Right hindlimb (tissue), 1 donor: ENCODE results near the gene OTOF.

Experiments used
- DNase-seq: peaks from one replicate; pipeline ENCODE4 v3.0.0-alpha.2; 2018

OTOF gene

DNA sequence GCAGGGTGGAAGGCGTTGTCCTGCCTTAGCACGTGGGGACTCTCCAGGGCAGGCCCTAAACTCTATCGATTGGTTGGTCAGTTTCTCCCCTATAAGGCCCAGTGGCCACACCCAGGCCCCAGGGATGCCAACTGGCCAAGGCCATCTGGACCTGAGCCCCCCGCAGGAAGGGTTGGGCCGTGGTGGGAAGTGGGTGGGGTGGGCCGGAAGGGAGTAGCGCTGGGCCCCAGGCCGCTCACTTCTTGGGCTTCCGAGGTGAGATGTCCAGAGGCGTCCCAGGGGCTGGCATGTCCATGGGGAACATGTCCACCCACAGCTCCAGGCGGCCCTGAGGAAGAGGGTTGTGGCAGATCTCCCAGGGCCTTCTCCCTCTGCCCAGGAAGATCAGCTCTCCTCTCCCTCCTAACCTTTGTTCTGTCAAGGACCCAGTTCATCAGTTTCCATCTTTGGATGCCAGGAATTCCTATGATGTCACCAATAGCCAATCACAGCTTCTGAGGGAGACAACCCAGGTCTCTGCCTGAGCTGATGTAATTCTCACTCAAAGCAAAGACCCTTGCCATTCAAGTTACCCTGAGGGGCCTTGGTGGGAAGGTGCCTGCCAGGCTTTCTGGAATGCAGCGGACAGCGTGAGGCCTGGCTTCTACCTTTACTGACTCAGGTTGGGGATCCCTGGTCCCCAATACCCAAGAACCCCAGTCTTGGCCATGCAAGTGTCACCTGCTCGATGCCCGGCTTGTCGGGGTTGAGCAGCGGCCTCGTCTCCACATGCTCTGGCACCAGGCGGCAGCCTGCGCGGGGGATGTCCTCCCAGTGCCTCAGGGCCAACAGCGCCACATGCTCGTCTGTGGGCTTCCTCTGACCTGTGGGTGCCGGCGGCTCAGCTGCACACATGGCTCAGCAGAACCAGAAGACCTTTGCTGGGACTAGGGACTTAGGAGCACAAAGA lies 14.4 kb downstream of the OTOF start:
- peak; percentile 18 for DNase-seq

DNA sequence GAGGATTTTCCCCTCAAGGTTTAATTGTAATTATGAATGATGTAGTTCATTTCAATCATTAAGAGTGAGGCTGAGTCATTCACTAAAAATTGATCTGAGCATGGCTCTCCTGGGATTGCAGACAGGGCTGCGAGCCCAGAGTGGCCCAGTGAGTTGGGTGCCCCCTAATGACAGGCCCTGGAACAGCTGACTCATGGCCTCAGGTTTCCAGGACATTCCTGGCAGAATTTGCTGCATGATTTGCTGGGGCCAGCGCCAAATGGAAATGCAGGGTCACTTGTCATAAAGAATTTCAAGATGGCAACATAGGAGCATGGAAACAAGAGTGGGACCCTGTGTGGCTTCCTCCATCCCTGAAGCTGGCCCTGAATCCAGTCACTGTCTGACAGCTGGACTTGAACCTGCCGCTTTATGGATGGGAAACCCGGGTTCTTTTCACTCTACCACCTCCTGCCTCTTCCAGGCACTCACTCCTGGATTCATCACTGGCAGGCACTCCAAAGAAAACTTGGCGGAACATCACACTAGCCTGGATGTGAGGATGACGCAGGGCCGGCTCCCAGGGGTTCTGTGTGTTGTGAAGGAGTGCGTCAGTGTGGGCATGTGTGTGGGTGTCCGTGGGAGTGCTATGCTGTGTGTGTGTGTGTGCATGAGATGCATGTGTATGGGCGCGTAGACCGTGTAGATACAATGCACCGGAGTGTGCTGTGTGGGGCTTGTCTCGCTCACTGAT lies 15.2 kb downstream of the OTOF start:
- DNase-seq: peak; percentile 42

DNA sequence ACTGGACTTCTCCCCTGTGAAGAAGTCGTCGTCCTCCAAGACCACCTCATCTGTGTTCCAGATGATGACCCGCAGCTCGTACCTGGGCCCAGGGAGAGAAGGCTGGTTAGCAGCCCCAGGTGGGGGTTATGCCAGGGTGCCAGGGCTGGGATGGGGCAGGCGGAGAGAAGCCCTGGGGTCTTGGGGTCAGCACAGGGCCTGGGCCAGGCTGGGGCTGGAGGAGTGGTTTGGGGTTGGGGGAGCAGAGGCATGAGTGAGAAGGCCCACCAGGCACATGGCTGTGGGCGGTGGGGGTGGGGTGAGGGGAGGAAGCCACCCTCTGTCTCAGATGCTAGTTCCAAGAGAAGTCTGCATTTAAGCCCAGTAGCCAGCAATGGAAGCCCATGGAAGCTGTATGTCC lies 15.8 kb downstream of the OTOF start:
- DNase-seq: peak; percentile 9

DNA sequence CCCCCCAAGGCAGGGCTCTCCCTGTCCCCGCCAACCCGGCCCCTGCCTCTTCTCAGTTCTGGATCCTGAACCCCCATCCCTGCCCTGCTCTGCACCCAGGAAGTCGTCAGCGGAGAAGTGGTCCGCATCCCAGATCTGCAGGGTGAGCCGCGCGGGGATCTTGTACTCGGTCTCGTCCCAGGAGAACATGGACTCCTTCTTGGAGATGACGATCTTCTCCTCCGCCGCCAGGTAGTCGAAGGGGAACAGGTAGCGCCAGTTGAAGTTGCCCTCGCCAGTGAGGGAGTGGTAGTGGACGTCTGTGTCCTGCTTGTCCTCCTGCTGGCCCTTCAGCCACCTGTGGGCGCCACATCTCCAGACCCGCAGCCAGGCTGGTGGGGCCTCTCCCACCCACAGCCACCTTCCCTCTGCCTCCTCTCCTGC lies 16.3 kb downstream of the OTOF start:
- peak; percentile 8 for DNase-seq

DNA sequence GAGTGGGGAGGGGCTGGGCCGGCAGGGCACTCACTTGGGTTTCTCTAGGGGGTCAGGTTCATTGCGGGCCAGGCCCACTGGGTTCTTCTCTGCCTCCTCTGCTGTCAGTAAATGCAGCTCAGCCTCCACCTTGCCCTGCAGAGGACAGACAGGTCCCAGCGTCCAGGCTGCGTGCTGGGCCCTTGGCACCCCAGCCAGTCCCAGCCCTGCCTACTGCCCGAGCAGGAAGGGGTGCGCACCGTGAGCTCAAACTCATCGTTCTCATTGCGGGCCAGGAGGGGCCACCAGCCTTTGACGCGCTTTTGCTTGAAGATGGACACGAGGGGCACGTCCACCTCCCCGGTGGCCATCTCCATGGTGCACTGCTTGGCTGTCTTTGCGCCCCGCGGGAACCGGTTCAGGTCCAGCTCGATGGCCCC lies 17.3 kb downstream of the OTOF start:
- peak; percentile 10 for DNase-seq

DNA sequence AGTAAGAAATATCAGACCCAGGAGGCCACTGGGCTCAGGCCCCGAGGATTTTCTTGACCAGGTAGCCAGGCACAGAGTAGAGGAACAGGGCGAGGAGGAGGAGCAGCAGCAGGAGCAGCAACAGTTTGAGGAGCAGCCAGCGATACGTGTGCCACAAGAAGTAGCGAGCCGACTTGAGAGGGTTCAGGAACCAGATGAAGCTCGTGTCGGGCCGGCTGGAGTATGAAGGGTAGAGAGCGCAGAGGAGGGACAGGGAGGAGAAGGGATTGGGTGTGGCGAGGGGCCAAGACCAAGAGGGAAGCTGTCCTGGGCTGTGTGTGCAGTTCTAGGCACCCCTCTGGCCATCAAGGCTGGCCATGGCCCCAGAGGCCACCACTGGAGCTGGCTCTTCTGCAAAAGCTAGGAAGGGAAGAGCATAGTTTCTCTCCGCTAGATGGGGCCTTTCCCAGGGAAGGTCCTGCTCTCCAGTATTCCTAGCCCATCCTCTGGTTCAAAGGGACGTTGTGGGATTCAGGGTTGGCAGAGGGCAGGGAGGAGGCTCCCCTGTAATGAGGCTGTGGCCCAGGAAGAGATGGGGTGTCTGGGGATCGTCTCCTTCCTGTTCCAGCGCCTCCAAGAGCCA lies 17.8 kb downstream of the OTOF start:
- DNase-seq: peak; percentile 11

DNA sequence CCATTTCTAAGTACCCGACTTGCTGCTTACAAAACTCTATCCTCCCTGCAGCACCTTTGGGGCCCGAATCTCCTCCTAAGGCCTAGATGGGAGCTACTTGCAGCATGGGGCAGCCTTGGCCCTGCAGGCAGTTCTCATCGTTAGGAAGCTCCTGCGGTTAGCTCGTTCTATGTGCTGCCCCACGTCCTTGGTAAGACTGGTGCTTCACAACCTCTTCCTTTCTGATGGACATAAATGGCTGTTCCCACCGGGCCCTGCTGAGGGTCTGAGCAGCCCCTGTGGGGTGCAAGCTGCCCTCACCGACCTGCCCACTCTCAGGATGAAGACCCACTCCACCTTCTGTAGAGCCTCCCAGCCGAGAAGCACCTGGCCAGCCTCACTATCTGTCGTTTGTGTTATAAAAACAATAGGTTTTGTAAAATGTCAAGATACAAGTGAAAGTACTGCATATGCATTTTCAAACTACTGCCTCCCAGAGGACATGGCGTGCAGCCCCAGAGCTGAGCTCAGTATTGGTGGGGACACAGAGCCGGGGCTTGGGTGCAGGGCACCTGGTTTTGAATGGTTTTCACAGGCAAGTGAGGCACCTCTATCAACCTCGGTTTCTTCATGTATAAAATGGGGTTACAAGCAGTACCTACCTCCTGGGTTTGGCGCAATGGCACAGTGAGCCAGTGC lies 19.4 kb downstream of the OTOF start:
- peak; percentile 4 for DNase-seq

DNA sequence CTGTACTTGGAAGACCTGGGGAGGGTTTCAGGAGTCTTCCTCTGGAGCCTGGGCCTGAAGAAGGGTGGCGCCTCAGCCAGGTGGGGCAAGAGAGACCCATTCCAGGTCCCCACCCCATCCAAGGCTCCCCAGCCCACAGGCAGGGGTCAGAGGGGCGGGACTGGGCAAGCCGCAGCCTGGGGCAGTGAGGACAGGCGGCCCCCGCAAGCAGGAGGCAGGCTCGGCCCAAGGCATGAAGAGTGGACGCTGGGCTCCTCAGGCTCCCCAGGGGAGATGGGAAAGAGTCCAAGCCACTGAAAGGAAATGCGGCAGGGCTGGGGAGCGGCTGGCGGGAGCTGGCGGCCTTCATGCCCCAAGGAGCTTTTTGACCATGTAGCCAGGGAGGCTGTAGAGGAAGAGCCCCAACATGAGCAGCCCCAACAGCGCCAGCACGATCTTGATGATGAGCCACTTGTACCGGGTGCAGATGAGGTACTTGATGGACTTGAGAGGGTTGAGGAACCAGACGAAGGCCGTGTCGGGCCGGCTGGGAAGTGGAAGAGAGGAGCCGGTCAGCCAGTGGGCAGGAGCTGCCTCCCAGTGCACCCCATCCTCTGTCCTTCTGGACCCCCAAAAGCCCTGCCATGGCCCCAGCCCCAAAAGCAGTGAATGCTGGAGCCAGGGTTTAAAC lies 20.1 kb downstream of the OTOF start:
- peak; percentile 22 for DNase-seq

DNA sequence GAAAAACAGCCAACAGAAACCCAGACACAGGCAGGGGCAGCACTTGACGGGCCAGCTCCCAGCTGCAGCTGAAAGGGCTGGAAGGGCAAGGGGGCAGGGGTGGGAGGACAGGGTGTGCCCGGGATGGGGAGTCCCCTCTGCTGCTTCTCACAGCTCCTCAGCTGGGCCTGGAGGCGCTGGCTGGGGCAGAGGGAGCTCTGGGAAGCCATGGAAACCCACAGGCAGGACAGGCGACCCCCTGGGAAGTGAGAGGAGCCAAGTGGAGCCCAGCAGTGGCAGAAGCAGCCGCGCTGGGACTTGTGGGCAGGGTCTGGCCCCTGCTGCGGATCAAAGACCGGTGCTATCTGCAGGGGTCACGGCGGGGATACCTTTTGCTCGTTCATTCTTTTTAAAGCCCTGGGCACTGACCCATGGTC lies 20.7 kb downstream of the OTOF start:
- DNase-seq: peak; percentile 15

DNA sequence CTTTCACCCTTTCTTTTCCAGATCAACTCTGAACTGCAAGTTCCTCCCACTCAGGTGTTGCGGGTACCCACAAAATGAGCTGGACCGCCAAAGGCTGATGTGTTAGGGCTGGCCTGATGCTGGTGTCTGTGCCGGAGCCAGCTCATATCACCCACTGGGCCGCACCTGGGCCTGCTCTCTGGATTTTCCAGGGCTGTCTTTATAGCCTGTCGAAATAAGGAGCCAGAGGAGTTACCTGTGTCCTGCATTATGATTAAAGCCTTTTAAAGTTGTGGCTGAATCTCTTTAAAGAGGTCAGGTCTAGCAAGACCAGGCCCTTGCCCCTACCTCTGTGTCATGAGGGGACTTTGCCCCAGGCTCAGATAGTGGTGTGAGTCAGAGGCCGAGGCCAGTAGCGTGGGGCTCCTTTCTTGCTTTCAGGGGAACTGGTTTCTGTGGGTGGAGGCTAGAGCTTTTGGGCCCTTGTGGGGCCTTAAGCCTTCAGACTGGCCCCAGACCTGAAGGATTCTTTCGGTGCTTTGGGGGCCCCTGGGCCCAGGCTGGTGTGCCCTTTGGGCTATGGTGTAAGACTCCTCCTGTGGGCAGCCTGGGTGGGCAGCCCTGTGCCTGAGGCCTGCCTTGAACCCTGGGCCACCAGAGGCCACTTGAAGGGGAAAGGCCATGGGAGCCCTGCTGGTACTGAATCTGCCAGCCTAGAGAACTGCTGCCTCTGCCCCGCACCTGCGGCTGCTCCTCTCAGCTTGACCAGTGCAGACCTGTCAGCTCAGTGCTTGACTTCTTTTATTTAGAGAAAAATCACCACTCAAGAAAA lies 21.3 kb downstream of the OTOF start:
- DNase-seq: no peak

DNA sequence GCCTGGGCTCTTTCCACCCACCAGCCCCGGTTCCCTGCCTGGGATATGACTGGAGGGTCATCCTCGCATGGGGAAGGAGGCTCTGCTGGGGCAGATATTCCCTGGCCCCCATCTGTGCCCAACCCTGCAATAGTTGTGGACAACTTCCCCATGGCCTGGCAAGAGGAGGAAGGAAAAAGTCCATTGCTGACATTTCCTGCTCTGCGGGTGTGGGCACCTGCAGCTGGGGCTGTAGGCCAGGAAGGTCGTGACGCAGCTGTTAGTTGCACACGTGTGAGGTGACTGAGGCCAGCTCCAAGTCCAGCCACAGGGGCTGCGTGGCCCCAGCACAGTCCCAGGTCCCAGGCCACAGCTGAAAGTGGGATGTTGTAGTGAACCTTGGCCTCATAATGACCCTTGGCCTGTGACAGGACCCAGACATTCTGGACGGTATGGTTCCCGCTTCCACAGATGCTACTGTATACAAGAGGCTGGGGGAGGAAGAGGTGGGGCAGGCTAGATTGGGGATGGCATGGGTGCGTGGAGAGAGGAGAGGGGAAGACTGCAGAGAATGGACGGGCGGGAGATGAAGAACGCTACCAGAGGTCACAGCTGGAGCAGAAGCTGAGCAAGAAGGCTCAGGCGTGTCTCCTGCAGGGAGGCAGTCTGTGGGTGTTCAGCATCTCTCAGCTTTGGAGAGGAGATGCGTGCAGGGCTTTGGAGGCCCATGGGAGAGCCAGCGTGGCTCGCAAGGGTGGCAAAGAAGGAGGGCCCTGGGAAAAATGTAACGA lies 22.1 kb downstream of the OTOF start:
- no peak for DNase-seq

DNA sequence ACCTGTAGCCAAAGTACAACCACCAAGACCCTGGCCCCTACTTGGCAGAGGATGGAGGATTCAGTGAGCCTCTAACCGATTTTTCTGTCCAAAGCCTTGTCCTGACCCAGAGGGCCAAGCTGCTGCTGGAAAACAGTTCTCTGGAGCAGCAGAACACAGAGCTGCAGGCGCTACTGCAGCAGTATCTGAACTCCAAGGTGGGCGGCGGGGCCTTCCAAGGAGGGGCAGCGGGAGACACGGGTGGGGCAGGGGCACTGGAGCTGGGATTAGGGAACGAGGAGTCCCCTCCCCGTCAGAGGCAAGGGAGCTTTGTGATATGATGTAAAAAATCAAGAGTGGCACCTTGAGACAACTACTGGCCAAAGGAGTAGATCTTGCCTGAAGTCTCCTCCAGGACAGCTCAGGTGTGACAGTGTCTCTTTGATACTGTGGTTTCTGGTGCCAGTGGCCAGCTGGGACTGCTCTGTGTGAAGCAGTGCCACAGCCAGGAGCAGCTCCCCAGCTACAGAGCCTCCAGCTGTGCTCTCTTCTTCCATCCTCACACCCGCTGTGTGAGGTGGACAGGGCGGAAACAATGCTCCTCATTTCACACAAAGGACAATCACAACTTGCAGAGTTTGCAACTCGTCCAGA lies 22.8 kb downstream of the OTOF start:
- no peak for DNase-seq

DNA sequence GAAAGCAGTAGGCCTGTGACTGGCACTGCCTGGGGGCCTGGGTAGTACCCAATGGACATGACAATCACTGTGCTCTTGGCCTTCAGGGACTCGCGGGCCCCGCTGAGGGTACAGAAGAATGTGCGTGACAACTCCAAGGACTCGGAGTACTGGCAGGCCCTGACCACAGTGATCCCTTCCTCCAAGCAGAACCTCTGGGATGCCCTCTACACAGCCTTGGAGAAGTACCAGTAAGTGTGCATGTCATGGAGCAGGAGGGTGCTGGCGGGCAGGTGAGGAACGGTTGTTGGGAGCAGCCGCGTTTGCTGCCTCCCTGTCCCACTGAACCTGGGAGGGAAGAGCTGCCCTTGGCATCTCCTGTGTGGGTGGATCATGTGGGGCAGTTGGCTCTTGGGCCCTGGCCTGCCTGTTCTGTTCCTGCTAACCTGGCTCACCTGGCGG lies 23.3 kb downstream of the OTOF start:
- no peak for DNase-seq

DNA sequence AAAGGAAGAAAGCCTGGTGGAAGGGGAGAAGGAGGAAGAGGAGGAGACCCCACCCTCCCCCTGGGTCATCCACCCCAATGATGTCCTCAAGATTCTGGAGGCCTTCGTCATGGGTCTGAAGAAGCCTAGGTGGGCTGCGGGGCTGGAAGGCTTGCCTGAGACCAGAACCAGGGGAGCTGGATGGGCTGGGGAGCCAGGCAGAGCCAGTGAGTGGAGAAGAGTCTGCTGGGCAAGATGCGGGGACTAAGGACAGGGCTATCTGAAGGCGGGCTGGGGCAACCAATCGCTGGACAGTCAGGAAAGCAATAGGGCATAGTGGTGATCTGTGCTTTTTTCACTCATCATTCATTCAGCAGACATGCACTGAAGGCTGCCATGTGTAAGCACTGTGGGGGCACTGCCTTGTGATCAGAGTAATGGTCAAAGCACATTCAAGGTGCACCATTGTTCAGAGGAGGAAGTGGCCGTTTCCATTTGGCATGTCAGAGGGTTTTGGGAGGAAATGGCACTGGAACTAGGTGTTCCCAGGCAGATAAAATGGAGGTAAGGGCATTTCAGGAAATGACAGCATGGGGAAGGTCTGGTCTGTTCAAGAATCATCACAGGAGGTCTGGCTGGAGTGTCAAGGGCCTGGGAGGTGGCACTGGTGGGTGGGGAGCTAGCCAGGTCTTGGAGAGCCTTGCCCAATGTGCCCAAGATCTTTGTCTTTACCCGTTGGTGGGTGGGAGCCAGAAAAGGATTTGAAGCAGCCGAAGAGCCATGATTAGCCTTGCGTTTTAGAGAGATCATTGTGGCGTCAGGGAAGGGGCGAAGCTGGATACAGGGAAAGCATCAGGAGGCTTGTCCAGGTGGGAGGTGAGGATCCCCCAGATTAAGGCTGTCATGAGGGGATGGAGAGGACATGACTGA lies 24.2 kb downstream of the OTOF start:
- DNase-seq: no peak

DNA sequence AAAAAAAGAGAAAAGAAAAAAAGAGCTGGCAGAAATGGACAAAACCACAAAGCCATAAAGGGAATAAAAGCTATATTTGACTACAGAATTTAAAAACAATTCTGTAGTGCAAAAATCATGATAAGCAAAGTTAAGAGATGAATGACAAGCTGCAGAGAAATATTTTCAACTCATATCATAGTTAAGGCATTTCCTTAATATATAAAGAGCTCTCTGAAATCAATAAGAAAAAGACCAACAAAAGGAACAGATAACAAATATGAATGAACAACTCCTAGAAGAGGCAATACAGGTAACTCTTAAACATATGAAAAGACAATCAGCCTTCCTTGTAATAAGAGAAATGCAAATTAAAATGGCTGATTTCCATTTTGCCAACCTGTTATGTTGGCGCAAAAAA lies 26.2 kb downstream of the OTOF start:
- DNase-seq: no peak

DNA sequence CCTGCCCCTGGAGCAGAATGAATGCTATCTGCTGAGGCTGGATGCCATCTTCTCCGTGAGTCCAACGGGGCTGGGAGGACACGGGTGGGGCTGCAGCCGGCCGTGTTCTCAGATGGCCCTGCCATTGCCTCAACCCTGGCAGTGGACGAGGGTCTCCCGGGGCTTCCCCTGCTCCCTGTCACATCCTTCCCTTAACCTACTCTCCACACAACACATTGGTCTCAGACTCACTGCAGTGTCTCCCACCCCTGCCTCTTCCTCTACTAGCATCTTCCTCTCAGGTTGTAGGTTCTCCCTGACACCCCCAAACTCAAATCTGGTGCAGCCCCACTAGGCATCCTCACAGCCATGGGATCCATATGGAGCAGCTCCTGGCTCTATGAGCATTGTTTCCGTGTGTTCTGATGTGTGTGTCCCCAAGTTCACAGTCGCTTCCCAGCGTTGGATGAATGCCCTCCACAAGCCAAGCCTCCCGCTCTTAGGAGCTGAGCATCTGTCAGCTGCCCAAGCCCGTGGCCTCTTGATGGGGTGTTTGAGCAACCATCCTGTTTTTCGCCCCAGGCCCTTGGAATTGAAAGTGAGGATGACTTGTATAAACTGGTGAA lies 27.8 kb downstream of the OTOF start:
- no peak for DNase-seq

DNA sequence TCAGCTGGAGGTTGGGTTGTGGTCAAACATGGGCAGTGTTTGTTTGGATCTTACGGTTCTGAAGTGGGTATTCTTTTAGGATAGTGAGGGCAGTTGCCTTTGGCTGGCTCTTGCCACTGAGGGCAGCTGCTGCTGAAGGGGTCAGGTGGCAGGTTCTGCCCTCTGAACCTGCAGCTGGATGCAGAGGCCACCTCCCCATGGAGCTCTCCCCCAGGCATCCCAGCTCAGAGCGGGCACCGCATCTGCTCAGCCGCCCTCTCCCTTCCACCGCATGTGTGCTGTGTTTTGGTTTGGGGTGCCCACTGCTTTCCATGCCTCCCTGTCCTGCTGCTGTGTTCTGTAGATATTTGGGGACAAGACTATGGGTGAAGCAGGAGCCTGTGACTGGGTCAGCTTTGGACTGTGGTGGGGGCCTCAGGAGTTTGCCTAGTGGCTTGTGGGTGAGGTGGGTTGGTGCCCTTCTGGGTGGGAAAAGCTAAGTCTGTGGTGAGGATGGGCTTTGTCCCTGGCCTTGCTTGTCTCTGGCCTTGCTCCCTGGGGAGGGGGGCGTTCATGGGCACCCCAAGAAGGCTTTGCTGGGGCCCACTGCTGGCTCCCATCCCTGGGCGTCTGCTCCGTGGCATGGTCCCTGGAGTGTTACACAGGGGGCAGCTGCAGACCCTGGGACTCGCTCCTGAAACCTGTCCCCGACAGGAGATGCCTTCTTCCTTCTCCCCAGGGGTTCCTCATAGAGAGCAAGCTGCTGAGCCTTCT lies 28.5 kb downstream of the OTOF start:
- no peak for DNase-seq

DNA sequence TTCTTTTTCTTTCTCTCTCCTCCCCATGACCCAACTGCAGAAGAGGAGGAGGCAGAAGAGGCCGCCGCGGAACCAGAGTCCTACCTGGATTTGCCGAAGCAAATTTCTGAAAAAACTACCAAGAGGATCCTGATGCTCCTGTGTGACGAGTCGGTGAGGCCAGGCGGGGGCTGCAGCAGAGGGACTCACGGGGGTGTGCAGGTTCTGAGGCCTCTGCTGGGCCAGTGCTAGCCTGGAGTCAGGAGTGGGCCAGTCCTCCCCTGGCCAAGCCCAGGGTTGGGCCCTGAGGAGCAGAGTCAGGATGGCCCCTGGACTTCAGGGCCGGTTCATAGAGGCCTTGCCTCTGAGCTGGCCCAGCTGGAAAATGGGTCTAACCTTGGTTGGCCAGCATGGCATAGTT lies 29.3 kb downstream of the OTOF start:
- DNase-seq: no peak
